HAP-1 (cell line): ENCODE data around the gene PSME1.

Experiments used
- DNase-seq, 2 experiments: peaks; one replicate each; pipeline ENCODE4 v3.0.0-alpha.2; 2016 to 2020; ENCODE audit warnings: low spot score in 2 of 2
- H3K27me3 ChIP-seq: fragments of 250-450 bp; sonication (Bioruptor Pico); 2 replicates; pipeline ENCODE4 v1.5.1; 2020; ENCODE audit warnings: low read depth, mild to moderate bottlenecking, moderate library complexity
- H3K36me3 ChIP-seq: fragments of 250-450 bp; sonication (Bioruptor Pico); replicated peaks from 2 replicates; pipeline ENCODE4 v1.5.1; 2020; ENCODE audit warnings: mild to moderate bottlenecking
- H3K4me1 ChIP-seq: fragments of 250-450 bp; sonication (Bioruptor Pico); 2 replicates; pipeline ENCODE4 v1.5.1; 2020; ENCODE audit warnings: mild to moderate bottlenecking
- H3K4me3 ChIP-seq: fragments of 250-450 bp; sonication (Bioruptor Pico); 2 replicates; pipeline ENCODE4 v1.5.1; 2020; ENCODE audit warnings: mild to moderate bottlenecking, moderate library complexity
- H3K9me3 ChIP-seq: fragments of 250-450 bp; sonication (Bioruptor Pico); 2 replicates; pipeline ENCODE4 v1.5.1; 2020; ENCODE audit warnings: mild to moderate bottlenecking, moderate library complexity
- in situ Hi-C: fragments of 300-500 bp; cut with MboI; formaldehyde crosslinking; loops from 3 replicates; pipeline ENCODE4 v1.14.3; 2020; ENCODE audit warnings: low sequenced_read_pairs, inconsistent platforms, mixed read lengths

The PSME1 gene

GRCh38 chr14:24141097-24141880 lies 5.3 kb downstream of the PSME1 start, which contains the start of gene EMC9:
TSS of gene EMC9 (minus strand) at chr14:24141591. CDS start at chr14:24141304, 287 bp downstream.
- Histone ChIP-seq H3K4me3 (peak within 1 kb of the TSS; percentile 77), H3K36me3 (peaks cover 42% of the 10 kb centered on the region), H3K4me1 (peaks cover 22% of the 10 kb centered on the region), H3K27me3 (no peaks in the 10 kb centered on the region), H3K9me3 (no peaks in the 10 kb centered on the region)
- DNase-seq = peak; percentile 100
- in situ Hi-C loops = no loop called here

DNA sequence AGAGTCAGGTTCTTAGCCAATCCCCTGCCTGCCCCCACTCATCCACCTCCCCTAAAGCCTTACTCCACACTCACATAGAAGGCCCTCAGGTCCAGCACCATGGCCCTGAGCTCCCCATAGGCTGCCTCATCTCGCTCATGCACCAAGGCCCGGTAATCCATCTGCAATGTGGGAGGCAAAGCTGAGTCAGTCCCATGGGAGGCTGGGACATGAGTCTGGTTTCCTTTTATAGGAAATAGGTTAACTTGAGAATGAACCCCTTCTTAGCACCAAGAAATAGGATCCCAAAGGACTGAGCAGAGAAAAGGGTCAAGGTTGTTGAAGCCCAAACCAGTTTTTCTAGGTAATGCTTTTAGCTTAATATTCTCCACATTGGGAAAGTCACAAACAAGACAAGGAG lies 7.5 kb downstream of the PSME1 start:
- DNase-seq = no peak
- Histone ChIP-seq H3K36me3 (peaks cover 33% of the 10 kb centered on the region), H3K4me1 (peaks cover 16% of the 10 kb centered on the region), H3K9me3 (no peaks in the 10 kb centered on the region), H3K27me3 (no peaks in the 10 kb centered on the region), H3K4me3 (no peak overlapping the region)
- in situ Hi-C loops = no loop called here

- Histone ChIP-seq H3K9me3 (no peaks in the 10 kb centered on the region), H3K4me1 (peaks cover 18% of the 10 kb centered on the region)
- in situ Hi-C loops = no loop called here
Measured at GRCh38 chr14:24144451-24144850, 8.5 kb downstream of the PSME1 start.

DNA sequence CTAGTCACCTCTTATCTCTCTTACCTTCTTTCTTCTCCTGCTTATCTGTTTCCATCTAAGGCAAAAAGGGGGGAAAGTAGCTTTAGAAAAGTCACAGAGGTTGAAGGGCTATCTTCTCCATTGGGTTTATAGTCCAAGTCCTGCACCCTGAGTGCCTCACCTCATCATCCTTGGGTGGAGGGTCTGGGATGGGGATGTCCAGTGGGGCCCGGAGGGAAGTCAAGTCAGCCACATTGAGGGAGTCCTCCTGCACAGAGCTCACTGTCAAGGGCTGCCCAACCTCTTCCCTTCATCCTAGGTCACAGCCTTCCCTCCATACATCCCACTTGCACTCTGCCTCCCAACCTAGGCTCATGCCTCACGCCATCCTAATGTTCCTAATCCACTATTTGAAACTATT lies 9.2 kb downstream of the PSME1 start:
- peak overlapping the region; percentile 94 for H3K4me3 ChIP-seq
- in situ Hi-C loops = no loop called here
- peaks cover 11% of the 10 kb centered on the region for H3K4me1 ChIP-seq
- no peaks in the 10 kb centered on the region for H3K9me3 ChIP-seq
- H3K27me3 ChIP-seq = no peaks in the 10 kb centered on the region
- H3K36me3 ChIP-seq = peaks cover 35% of the 10 kb centered on the region
- no peak for DNase-seq

More at GRCh38 chr14:24144451-24144850, 8.5 kb downstream of the PSME1 start:
- Histone ChIP-seq H3K36me3 (peaks cover 33% of the 10 kb centered on the region), H3K27me3 (no peaks in the 10 kb centered on the region), H3K4me3 (no peak overlapping the region)
- no peak for DNase-seq

DNA sequence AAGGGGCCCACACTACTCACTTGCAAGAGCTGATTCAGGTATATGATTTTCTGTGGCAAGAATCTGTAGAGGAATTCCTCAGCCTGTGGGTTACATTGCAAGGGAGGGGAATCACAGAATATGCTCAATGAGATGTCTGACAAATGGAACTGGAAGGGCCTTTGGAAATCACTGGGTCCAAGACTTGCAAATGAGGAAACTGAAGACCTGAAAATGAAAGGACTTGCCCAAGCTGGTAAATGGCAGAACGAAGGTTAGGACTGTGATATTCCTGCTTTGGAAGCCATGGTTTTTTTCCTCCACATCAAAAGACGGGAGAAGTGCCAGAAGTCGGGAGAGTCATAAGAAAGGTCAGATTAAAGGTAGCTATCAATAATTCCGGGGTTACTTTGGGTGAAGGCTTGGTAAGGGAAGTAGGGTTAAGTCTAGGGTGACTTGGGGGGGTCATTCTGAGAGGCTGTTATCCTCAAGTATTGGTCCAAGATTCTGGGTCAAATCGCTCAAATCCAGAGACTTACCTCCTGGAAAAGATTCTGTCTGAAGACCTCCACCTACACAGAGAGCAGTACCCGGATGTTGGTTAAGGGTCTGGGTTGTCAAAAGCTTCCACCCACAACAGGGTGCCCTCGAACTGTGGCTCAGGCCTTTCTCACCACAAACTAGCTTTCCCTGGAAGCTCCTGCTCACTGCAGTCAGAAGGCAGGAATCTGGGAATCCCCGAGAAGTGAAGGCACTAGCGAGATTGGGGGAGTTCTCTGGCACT lies 9.9 kb downstream of the PSME1 start:
- in situ Hi-C loops = no loop called here
- H3K27me3 ChIP-seq = no peaks in the 10 kb centered on the region
- DNase-seq = no peak
- peak overlapping the region; percentile 94 for H3K4me3 ChIP-seq
- peaks cover 11% of the 10 kb centered on the region for H3K4me1 ChIP-seq
- H3K36me3 ChIP-seq = peaks cover 41% of the 10 kb centered on the region
- H3K9me3 ChIP-seq = no peaks in the 10 kb centered on the region

- Histone ChIP-seq H3K4me1 (peaks cover 11% of the 10 kb centered on the region), H3K36me3 (peaks cover 48% of the 10 kb centered on the region), H3K4me3 (peak within 1 kb of the TSS; percentile 94), H3K9me3 (no peaks in the 10 kb centered on the region), H3K27me3 (no peaks in the 10 kb centered on the region)
- peak; percentile 97 to 99 for DNase-seq
- in situ Hi-C loops = no loop called here
Measured at GRCh38 chr14:24146453-24146977, 10.5 kb downstream of the PSME1 start, which contains the start of gene PSME2. TSS of gene PSME2 (minus strand) at chr14:24146610. CDS start at chr14:24146581, 29 bp downstream.

DNA sequence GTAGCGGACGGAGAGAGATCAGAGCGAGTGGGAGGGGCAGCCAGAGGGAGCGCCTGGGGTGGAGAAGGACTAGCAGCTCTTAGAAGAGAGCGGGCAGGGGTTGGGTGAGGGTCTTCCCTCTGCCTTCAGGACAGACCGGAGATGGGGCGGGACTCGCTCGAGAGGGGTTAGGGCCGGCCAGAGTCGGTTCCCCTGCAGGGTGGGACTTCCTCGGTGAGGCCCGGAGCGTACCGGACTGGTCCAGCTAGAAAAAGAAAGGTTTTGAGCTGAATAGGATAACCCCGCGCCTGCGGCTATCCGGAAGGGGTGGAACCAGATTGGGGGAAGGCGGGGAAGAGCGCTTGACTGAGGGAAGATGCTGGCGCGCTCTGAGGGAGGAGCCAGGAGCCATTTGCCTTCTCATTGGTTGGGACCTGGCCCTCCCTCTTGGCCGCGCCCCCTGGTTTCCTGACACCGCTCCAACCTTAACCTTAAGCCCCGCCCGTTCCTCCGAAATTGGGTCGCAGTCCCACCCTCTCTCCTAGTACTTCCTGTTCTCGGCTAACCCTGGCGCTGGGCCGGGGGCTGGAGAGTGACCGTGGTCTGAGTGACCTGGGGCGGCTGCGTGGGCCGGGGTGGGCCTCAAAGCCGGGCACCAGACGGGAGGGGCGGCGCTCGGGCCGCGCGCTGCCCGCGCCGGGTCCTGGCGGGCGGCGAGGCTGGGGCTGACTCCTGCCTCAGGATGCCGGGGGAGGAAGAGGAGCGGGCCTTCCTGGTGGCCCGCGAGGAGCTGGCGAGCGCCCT lies 11.2 kb downstream of the PSME1 start, which contains the start of gene RNF31:
TSS of gene RNF31 (plus strand) at position 521 of the 783 bp plus-strand sequence. CDS start at position 722, 201 bp downstream.
- in situ Hi-C loops = no loop called here
- no peaks in the 10 kb centered on the region for H3K9me3 ChIP-seq
- no peaks in the 10 kb centered on the region for H3K27me3 ChIP-seq
- H3K4me3 ChIP-seq = peak within 1 kb of the TSS; percentile 94
- H3K4me1 ChIP-seq = peaks cover 11% of the 10 kb centered on the region
- peak; percentile 99 to 100 for DNase-seq
- peaks cover 54% of the 10 kb centered on the region for H3K36me3 ChIP-seq

DNA sequence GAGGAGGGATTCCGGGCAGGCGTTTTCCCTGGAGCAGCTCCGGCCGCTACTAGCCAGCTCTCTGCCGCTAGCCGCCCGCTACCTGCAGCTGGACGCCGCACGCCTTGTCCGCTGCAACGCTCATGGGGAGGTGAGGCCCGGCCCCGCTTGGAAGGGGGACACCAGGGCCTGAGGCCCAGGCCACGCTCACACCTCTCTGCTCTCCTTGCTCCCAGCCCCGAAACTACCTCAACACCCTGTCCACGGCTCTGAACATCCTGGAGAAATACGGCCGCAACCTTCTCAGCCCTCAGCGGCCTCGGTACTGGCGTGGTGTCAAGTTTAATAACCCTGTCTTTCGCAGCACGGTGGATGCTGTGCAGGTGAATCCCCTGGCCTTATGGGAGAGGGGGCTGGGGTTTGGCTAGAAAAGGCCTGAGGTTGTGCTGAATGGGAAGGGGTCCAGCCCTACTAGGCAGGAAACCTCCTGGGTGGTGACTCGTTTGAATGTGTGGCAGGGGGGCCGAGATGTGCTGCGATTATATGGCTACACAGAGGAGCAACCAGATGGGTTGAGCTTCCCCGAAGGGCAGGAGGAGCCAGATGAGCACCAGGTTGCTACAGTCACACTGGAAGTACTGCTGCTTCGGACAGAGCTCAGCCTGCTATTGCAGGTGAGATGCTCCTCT lies 11.9 kb downstream of the PSME1 start:
- no peaks in the 10 kb centered on the region for H3K9me3 ChIP-seq
- H3K4me1 ChIP-seq = peaks cover 11% of the 10 kb centered on the region
- no peaks in the 10 kb centered on the region for H3K27me3 ChIP-seq
- DNase-seq = no peak
- H3K4me3 ChIP-seq = peak overlapping the region; percentile 94
- H3K36me3 ChIP-seq = peaks cover 62% of the 10 kb centered on the region
- in situ Hi-C loops = no loop called here

GRCh38 chr14:24149302-24149969 lies 13.4 kb downstream of the PSME1 start:
- no peak for DNase-seq
- peaks cover 11% of the 10 kb centered on the region for H3K4me1 ChIP-seq
- no peak overlapping the region for H3K4me3 ChIP-seq
- in situ Hi-C loops = no loop called here
- H3K27me3 ChIP-seq = no peaks in the 10 kb centered on the region
- peaks cover 62% of the 10 kb centered on the region for H3K36me3 ChIP-seq
- H3K9me3 ChIP-seq = no peaks in the 10 kb centered on the region

GRCh38 chr14:24150061-24150460 lies 14.1 kb downstream of the PSME1 start:
- no peak overlapping the region for H3K4me3 ChIP-seq
- no peak for DNase-seq
- peaks cover 11% of the 10 kb centered on the region for H3K4me1 ChIP-seq
- in situ Hi-C loops = no loop called here
- H3K9me3 ChIP-seq = no peaks in the 10 kb centered on the region
- no peaks in the 10 kb centered on the region for H3K27me3 ChIP-seq
- peaks cover 63% of the 10 kb centered on the region for H3K36me3 ChIP-seq

DNA sequence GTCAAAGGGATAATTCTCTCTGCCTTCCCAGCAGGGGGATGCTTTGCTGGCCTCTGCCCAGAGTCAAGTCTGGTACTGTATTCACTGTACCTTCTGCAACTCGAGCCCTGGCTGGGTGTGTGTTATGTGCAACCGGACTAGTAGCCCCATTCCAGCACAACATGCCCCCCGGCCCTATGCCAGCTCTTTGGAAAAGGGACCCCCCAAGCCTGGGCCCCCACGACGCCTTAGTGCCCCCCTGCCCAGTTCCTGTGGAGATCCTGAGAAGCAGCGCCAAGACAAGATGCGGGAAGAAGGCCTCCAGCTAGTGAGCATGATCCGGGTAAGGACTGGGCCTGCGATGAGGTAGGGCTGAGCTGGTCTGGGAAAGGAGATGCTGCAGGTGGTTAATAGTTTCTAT lies 14.6 kb downstream of the PSME1 start:
- Histone ChIP-seq H3K4me1 (peaks cover 10% of the 10 kb centered on the region), H3K27me3 (no peaks in the 10 kb centered on the region), H3K36me3 (peaks cover 68% of the 10 kb centered on the region), H3K9me3 (no peaks in the 10 kb centered on the region), H3K4me3 (no peak overlapping the region)
- in situ Hi-C loops = no loop called here
- no peak for DNase-seq

DNA sequence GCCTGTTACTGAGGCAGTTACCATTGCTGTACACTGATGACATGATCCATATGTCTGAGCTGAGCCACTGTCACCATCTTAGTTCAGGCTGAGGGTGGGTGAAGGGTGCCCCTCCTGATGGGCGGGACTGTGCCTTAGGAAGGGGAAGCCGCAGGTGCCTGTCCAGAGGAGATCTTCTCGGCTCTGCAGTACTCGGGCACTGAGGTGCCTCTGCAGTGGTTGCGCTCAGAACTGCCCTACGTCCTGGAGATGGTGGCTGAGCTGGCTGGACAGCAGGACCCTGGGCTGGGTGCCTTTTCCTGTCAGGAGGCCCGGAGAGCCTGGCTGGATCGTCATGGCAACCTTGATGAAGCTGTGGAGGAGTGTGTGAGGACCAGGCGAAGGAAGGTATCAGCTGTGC lies 15.0 kb downstream of the PSME1 start:
- H3K4me1 ChIP-seq = peaks cover 5% of the 10 kb centered on the region
- DNase-seq = no peak
- H3K27me3 ChIP-seq = no peaks in the 10 kb centered on the region
- no peaks in the 10 kb centered on the region for H3K9me3 ChIP-seq
- H3K4me3 ChIP-seq = no peak overlapping the region
- in situ Hi-C loops = no loop called here
- peaks cover 72% of the 10 kb centered on the region for H3K36me3 ChIP-seq
